Panc1 (cell line): Measurements from ENCODE around the gene MBD5.

Source experiments
- POLR2AphosphoS5 ChIP-seq: IDR thresholded peaks from 2 replicates; pipeline ENCODE4 v1.6.1; 2012; ENCODE audit warnings: mild to moderate bottlenecking, low read depth, low read length, moderate library complexity
- SIN3A ChIP-seq: IDR thresholded peaks from 2 replicates; pipeline ENCODE4 v1.6.1; 2012; ENCODE audit warnings: low read depth, mild to moderate bottlenecking, low read length, moderate library complexity, borderline replicate concordance; ENCODE audit not compliant: insufficient read depth
- TF ChIP-seq, protein P1 (sequence below): fragments of 450-650 bp; IDR thresholded peaks from 2 replicates; pipeline ENCODE4 v1.5.1; 2017; ENCODE audit warnings: mild to moderate bottlenecking
- TF ChIP-seq, protein P2 (sequence below), 2 experiments: IDR thresholded peaks; 2 replicates each; pipeline ENCODE4 v1.6.1; 2011 to 2012; ENCODE audit warnings: low read depth in 2 of 2, control low read depth in 1 of 2, low read length in 1 of 2, mild to moderate bottlenecking in 1 of 2, moderate library complexity in 1 of 2; ENCODE audit not compliant: insufficient read depth in 1 of 2

DNA sequence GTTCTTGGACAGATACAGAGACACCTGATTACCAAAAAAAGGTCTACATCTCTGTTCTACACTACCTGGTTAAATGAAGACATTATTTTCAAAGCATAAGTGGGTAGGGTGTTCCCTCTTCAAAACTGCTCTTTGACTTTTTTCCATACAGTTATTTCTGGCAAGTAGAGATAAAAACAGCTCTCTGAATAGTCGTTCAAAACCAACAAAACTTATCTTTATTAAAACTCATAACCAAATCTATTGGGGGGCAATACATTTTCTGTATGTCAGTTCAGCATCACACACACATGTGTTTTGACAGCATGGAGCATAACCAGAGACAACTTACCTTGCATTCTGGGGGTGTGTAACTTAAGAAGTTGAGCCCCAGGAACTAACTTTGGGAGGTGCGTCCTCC is 474.7 kb downstream of the MBD5 start:
- TF ChIP-seq, protein P1, sequence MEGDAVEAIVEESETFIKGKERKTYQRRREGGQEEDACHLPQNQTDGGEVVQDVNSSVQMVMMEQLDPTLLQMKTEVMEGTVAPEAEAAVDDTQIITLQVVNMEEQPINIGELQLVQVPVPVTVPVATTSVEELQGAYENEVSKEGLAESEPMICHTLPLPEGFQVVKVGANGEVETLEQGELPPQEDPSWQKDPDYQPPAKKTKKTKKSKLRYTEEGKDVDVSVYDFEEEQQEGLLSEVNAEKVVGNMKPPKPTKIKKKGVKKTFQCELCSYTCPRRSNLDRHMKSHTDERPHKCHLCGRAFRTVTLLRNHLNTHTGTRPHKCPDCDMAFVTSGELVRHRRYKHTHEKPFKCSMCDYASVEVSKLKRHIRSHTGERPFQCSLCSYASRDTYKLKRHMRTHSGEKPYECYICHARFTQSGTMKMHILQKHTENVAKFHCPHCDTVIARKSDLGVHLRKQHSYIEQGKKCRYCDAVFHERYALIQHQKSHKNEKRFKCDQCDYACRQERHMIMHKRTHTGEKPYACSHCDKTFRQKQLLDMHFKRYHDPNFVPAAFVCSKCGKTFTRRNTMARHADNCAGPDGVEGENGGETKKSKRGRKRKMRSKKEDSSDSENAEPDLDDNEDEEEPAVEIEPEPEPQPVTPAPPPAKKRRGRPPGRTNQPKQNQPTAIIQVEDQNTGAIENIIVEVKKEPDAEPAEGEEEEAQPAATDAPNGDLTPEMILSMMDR: no peak
- no peak for TF ChIP-seq POLR2AphosphoS5
- TF ChIP-seq, protein P2, sequence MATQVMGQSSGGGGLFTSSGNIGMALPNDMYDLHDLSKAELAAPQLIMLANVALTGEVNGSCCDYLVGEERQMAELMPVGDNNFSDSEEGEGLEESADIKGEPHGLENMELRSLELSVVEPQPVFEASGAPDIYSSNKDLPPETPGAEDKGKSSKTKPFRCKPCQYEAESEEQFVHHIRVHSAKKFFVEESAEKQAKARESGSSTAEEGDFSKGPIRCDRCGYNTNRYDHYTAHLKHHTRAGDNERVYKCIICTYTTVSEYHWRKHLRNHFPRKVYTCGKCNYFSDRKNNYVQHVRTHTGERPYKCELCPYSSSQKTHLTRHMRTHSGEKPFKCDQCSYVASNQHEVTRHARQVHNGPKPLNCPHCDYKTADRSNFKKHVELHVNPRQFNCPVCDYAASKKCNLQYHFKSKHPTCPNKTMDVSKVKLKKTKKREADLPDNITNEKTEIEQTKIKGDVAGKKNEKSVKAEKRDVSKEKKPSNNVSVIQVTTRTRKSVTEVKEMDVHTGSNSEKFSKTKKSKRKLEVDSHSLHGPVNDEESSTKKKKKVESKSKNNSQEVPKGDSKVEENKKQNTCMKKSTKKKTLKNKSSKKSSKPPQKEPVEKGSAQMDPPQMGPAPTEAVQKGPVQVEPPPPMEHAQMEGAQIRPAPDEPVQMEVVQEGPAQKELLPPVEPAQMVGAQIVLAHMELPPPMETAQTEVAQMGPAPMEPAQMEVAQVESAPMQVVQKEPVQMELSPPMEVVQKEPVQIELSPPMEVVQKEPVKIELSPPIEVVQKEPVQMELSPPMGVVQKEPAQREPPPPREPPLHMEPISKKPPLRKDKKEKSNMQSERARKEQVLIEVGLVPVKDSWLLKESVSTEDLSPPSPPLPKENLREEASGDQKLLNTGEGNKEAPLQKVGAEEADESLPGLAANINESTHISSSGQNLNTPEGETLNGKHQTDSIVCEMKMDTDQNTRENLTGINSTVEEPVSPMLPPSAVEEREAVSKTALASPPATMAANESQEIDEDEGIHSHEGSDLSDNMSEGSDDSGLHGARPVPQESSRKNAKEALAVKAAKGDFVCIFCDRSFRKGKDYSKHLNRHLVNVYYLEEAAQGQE (IDR thresholded peaks at IDR 0.05; ENCODE audit: insufficient read depth in 1 of 2, low read depth in 2 of 2, low read length in 1 of 2): no peak
- TF ChIP-seq SIN3A: no peak
